CD8-positive, alpha-beta memory T cell (primary cell): ENCODE data around the gene RIT2. TPM values are rescaled to one million over a fixed set of nuclear protein-coding genes. Genes with fewer than 3 reads are reported as not detected.

Source experiments
- CTCF ChIA-PET: fragments of 350-600 bp; sonication (Branson Sonifier 250); formaldehyde crosslinking; loops from one replicate; lab custom pipeline; 2021; ENCODE audit warnings: antibody characterized with exemption; lab: Charles Lee
- POLR2A ChIA-PET: fragments of 350-600 bp; sonication (Branson Sonifier 250); formaldehyde crosslinking; loops from one replicate; lab custom pipeline; 2021; ENCODE audit warnings: antibody characterized with exemption; lab: Charles Lee
- DNase-seq, 5 donors: peaks; one replicate each; pipeline versions ENCODE4 v3.0.0 to v3.0.0-alpha.2; 2020 to 2022; ENCODE audit warnings: mixed read lengths in 1 of 5
- H3K27ac ChIP-seq: one replicate; pipeline ENCODE4 v1.7.0; 2013; ENCODE audit warnings: low read depth, mild to moderate bottlenecking, low read length, moderate library complexity
- H3K27me3 ChIP-seq: 2 replicates; pipeline ENCODE4 v1.7.0; 2013; ENCODE audit warnings: low read length, mild to moderate bottlenecking; ENCODE audit not compliant: insufficient read depth, poor library complexity, severe bottlenecking
- H3K36me3 ChIP-seq: 2 replicates; pipeline ENCODE4 v1.7.0; 2013; ENCODE audit warnings: mild to moderate bottlenecking, low read length, moderate library complexity; ENCODE audit not compliant: insufficient read depth
- H3K4me1 ChIP-seq: 2 replicates; pipeline ENCODE4 v1.7.0; 2013; ENCODE audit warnings: mild to moderate bottlenecking, low read length, moderate library complexity; ENCODE audit not compliant: insufficient read depth
- H3K4me3 ChIP-seq: 2 replicates; pipeline ENCODE4 v1.7.0; 2013; ENCODE audit warnings: mild to moderate bottlenecking, low read length
- H3K9me3 ChIP-seq: 2 replicates; pipeline ENCODE4 v1.7.0; 2013; ENCODE audit warnings: mild to moderate bottlenecking, low read length
- H3K27ac Mint-ChIP-seq, 8 donors: one replicate each; pipeline ENCODE4 v1.8.0; 2020 to 2021; ENCODE audit warnings: mixed read lengths in 8 of 8, mild to moderate bottlenecking in 6 of 8, inconsistent platforms in 3 of 8, moderate library complexity in 3 of 8
- H3K27me3 Mint-ChIP-seq, 2 donors: one replicate each; pipeline ENCODE4 v1.8.0; 2020 to 2021; ENCODE audit warnings: mixed read lengths in 2 of 2, mild to moderate bottlenecking in 1 of 2, moderate library complexity in 1 of 2
- H3K36me3 Mint-ChIP-seq, 3 donors: one replicate each; pipeline ENCODE4 v1.8.0; 2020 to 2021; ENCODE audit warnings: mixed read lengths in 3 of 3, inconsistent platforms in 1 of 3, mild to moderate bottlenecking in 1 of 3
- H3K4me1 Mint-ChIP-seq, 3 donors: one replicate each; pipeline ENCODE4 v1.8.0; 2020 to 2021; ENCODE audit warnings: mixed read lengths in 3 of 3, inconsistent platforms in 1 of 3, mild to moderate bottlenecking in 1 of 3
- H3K4me3 Mint-ChIP-seq, 7 donors: one replicate each; pipeline ENCODE4 v1.8.0; 2020 to 2021; ENCODE audit warnings: mixed read lengths in 7 of 7, mild to moderate bottlenecking in 6 of 7, moderate library complexity in 4 of 7, inconsistent platforms in 2 of 7
- H3K9me3 Mint-ChIP-seq, 5 donors: one replicate each; pipeline ENCODE4 v1.8.0; 2020 to 2022; ENCODE audit warnings: mixed read lengths in 5 of 5, mild to moderate bottlenecking in 3 of 5, moderate library complexity in 2 of 5, inconsistent platforms in 1 of 5
- polyA plus RNA-seq: library from polyadenylated mRNA; unstranded; fragments of 300-500 nt; fragmentation: Illumina TruSeq; gene quantifications from one replicate; pipeline ENCODE4 v1.2.3, GENCODE V29; 2021
- total RNA-seq, 2 experiments: library from RNA; stranded (reverse); gene quantifications; one replicate each; pipeline ENCODE4 v1.2.3, GENCODE V29; 2021

Gene RIT2
- total and polyA plus RNA-seq, 3 experiments from 2014 or later: not detected

GRCh38 chr18:42781298-42781815, 334.1 kb downstream of the RIT2 start:
- Histone ChIP-seq H3K4me3 (no peak overlapping the region), H3K27me3 (no peaks in the 10 kb centered on the region), H3K27ac (no peak overlapping the region), H3K4me1 (no peaks in the 10 kb centered on the region), H3K36me3 (no peaks in the 10 kb centered on the region), H3K9me3 (no peaks in the 10 kb centered on the region)
- Mint-ChIP-seq H3K27ac (no peak overlapping the region), H3K36me3 (no peaks in the 10 kb centered on the region), H3K4me1 (no peaks in the 10 kb centered on the region), H3K9me3 (peaks cover 10 to 25% (median 16%) of the 10 kb centered on the region in 5 donors), H3K4me3 (no peak overlapping the region), H3K27me3 (no peaks in the 10 kb centered on the region)
- CTCF ChIA-PET: no interaction called here
- DNase-seq: no peak
- POLR2A ChIA-PET: no interaction called here

- no peak for DNase-seq
- no peaks in the 10 kb centered on the region for H3K36me3 ChIP-seq
- no peak overlapping the region for H3K27ac ChIP-seq
- no peaks in the 10 kb centered on the region for H3K27me3 ChIP-seq
- H3K4me3 ChIP-seq: no peak overlapping the region
- no peak overlapping the region for H3K4me3 Mint-ChIP-seq
- no peaks in the 10 kb centered on the region for H3K4me1 ChIP-seq
- POLR2A ChIA-PET: no interaction called here
- no peaks in the 10 kb centered on the region for H3K4me1 Mint-ChIP-seq
- peaks cover 9 to 29% (median 16%) of the 10 kb centered on the region in 5 donors for H3K9me3 Mint-ChIP-seq
- CTCF ChIA-PET: no interaction called here
- H3K27ac Mint-ChIP-seq: no peak overlapping the region
- no peaks in the 10 kb centered on the region for H3K9me3 ChIP-seq
- H3K36me3 Mint-ChIP-seq: no peaks in the 10 kb centered on the region
- no peaks in the 10 kb centered on the region for H3K27me3 Mint-ChIP-seq
These were observed 335.3 kb downstream of the RIT2 start for GRCh38 chr18:42780171-42780570.

GRCh38 chr18:42778445-42779042, 336.9 kb downstream of the RIT2 start:
- CTCF ChIA-PET: no interaction called here
- no peaks in the 10 kb centered on the region for H3K36me3 ChIP-seq
- no peaks in the 10 kb centered on the region for H3K4me1 Mint-ChIP-seq

GRCh38 chr18:42778024-42778423, 337.5 kb downstream of the RIT2 start:
- no peak overlapping the region for H3K4me3 ChIP-seq
- no peaks in the 10 kb centered on the region for H3K4me1 ChIP-seq
- Mint-ChIP-seq H3K4me3 (no peak overlapping the region), H3K27ac (no peak overlapping the region), H3K4me1 (no peaks in the 10 kb centered on the region), H3K27me3 (no peaks in the 10 kb centered on the region), H3K36me3 (no peaks in the 10 kb centered on the region), H3K9me3 (peaks cover 10 to 36% (median 19%) of the 10 kb centered on the region in 5 donors)
- H3K9me3 ChIP-seq: no peaks in the 10 kb centered on the region
- H3K36me3 ChIP-seq: no peaks in the 10 kb centered on the region
- no peak overlapping the region for H3K27ac ChIP-seq
- ChIA-PET POLR2A (no interaction called here), CTCF (no interaction called here)
- no peak for DNase-seq
- H3K27me3 ChIP-seq: no peaks in the 10 kb centered on the region

More at GRCh38 chr18:42778445-42779042, 336.9 kb downstream of the RIT2 start:
- no peaks in the 10 kb centered on the region for H3K27me3 Mint-ChIP-seq
- no peaks in the 10 kb centered on the region for H3K36me3 Mint-ChIP-seq
- DNase-seq: no peak
- H3K27ac Mint-ChIP-seq: no peak overlapping the region
- H3K4me3 ChIP-seq: no peak overlapping the region
- H3K27me3 ChIP-seq: no peaks in the 10 kb centered on the region
- POLR2A ChIA-PET: no interaction called here
- peaks cover 12 to 36% (median 19%) of the 10 kb centered on the region in 5 donors for H3K9me3 Mint-ChIP-seq
- no peaks in the 10 kb centered on the region for H3K9me3 ChIP-seq
- no peak overlapping the region for H3K4me3 Mint-ChIP-seq
- H3K4me1 ChIP-seq: no peaks in the 10 kb centered on the region
- H3K27ac ChIP-seq: no peak overlapping the region

GRCh38 chr18:42773870-42774269, 341.6 kb downstream of the RIT2 start:
- ChIA-PET POLR2A (no interaction called here), CTCF (no interaction called here)
- Mint-ChIP-seq H3K27me3 (no peaks in the 10 kb centered on the region), H3K36me3 (no peaks in the 10 kb centered on the region), H3K4me1 (no peaks in the 10 kb centered on the region), H3K27ac (no peak overlapping the region), H3K9me3 (peaks cover 6 to 32% (median 12%) of the 10 kb centered on the region in 5 donors), H3K4me3 (no peak overlapping the region)
- Histone ChIP-seq H3K4me1 (no peaks in the 10 kb centered on the region), H3K27me3 (no peaks in the 10 kb centered on the region), H3K4me3 (no peak overlapping the region), H3K9me3 (no peaks in the 10 kb centered on the region), H3K27ac (no peak overlapping the region), H3K36me3 (no peaks in the 10 kb centered on the region)
- DNase-seq: no peak

GRCh38 chr18:42771936-42772335, 343.5 kb downstream of the RIT2 start:
- Histone ChIP-seq H3K4me1 (no peaks in the 10 kb centered on the region), H3K9me3 (no peaks in the 10 kb centered on the region), H3K4me3 (no peak overlapping the region), H3K27me3 (no peaks in the 10 kb centered on the region), H3K36me3 (no peaks in the 10 kb centered on the region), H3K27ac (no peak overlapping the region)
- Mint-ChIP-seq H3K27ac (no peak overlapping the region), H3K27me3 (no peaks in the 10 kb centered on the region), H3K4me3 (no peak overlapping the region), H3K36me3 (no peaks in the 10 kb centered on the region), H3K9me3 (peaks cover 6 to 27% (median 10%) of the 10 kb centered on the region in 5 donors), H3K4me1 (no peaks in the 10 kb centered on the region)
- CTCF ChIA-PET: no interaction called here
- no peak for DNase-seq
- POLR2A ChIA-PET: no interaction called here

GRCh38 chr18:42765302-42765701, 350.2 kb downstream of the RIT2 start:
- no peak overlapping the region for H3K27ac Mint-ChIP-seq
- no peaks in the 10 kb centered on the region for H3K36me3 Mint-ChIP-seq
- H3K9me3 ChIP-seq: no peaks in the 10 kb centered on the region
- CTCF ChIA-PET: no interaction called here
- H3K27me3 ChIP-seq: no peaks in the 10 kb centered on the region
- H3K4me3 Mint-ChIP-seq: no peak overlapping the region
- H3K27ac ChIP-seq: no peak overlapping the region
- H3K4me3 ChIP-seq: no peak overlapping the region
- POLR2A ChIA-PET: no interaction called here
- H3K27me3 Mint-ChIP-seq: no peaks in the 10 kb centered on the region
- H3K36me3 ChIP-seq: no peaks in the 10 kb centered on the region
- no peaks in the 10 kb centered on the region for H3K4me1 Mint-ChIP-seq
- no peaks in the 10 kb centered on the region for H3K4me1 ChIP-seq
- peaks cover 5 to 21% (median 10%) of the 10 kb centered on the region in 5 donors for H3K9me3 Mint-ChIP-seq
- no peak for DNase-seq

- no peaks in the 10 kb centered on the region for H3K9me3 ChIP-seq
- Mint-ChIP-seq H3K4me1 (no peaks in the 10 kb centered on the region), H3K9me3 (peaks cover 6 to 26% (median 7%) of the 10 kb centered on the region in 5 donors), H3K36me3 (peaks cover 0 to under 1% (median 0%) of the 10 kb centered on the region in 3 donors), H3K4me3 (no peak overlapping the region), H3K27ac (no peak overlapping the region), H3K27me3 (no peaks in the 10 kb centered on the region)
- DNase-seq: no peak
- H3K27me3 ChIP-seq: no peaks in the 10 kb centered on the region
- ChIA-PET CTCF (no interaction called here), POLR2A (no interaction called here)
- H3K36me3 ChIP-seq: no peaks in the 10 kb centered on the region
- H3K27ac ChIP-seq: no peak overlapping the region
- no peak overlapping the region for H3K4me3 ChIP-seq
- H3K4me1 ChIP-seq: no peaks in the 10 kb centered on the region
These were observed 355.2 kb downstream of the RIT2 start for GRCh38 chr18:42760290-42760689.
